Natural killer cell (primary cell): Measurements from ENCODE around the gene AGFG1. TPM values are rescaled to one million over a fixed set of nuclear protein-coding genes. Genes with fewer than 3 reads are reported as not detected.

Experiments
- ATAC-seq, 3 donors: fragments of 150-1000 bp in 2 of 3; fragments of 200-7000 bp in 1 of 3; cut with Tn5 transposase; 1 replicate in 1 of 3; 2 replicates in 2 of 3; pipeline ENCODE4 v1.10.0; 2021; ENCODE audit warnings: mild to moderate bottlenecking in 2 of 3, moderate library complexity in 2 of 3
- DNase-seq, 2 donors: peaks; one replicate each; pipeline versions ENCODE4 v3.0.0 to v3.0.0-alpha.2; 2013 to 2021; ENCODE audit warnings: mixed read lengths in 1 of 2
- H3K27ac ChIP-seq: one replicate; pipeline ENCODE4 v1.5.1; 2013; ENCODE audit warnings: mild to moderate bottlenecking, low read length
- H3K27me3 ChIP-seq: one replicate; pipeline ENCODE4 v1.6.1; 2013; ENCODE audit warnings: low read length; ENCODE audit not compliant: control insufficient read depth, insufficient read depth
- H3K36me3 ChIP-seq: one replicate; pipeline ENCODE4 v1.6.1; 2013; ENCODE audit warnings: low read length; ENCODE audit not compliant: control insufficient read depth, insufficient read depth
- H3K4me1 ChIP-seq: one replicate; pipeline ENCODE4 v1.6.1; 2013; ENCODE audit warnings: low read length; ENCODE audit not compliant: control insufficient read depth, insufficient read depth
- H3K4me3 ChIP-seq: one replicate; pipeline ENCODE4 v1.5.1; 2013; ENCODE audit warnings: low read length
- H3K9me3 ChIP-seq: one replicate; pipeline ENCODE4 v1.6.1; 2013; ENCODE audit warnings: low read length; ENCODE audit not compliant: control insufficient read depth, insufficient read depth
- H3K27ac Mint-ChIP-seq, 2 donors: one replicate each; pipeline ENCODE4 v1.8.0; 2022; ENCODE audit warnings: mild to moderate bottlenecking in 2 of 2, mixed read lengths in 2 of 2, moderate library complexity in 1 of 2
- H3K27me3 Mint-ChIP-seq, 2 donors: one replicate each; pipeline ENCODE4 v1.8.0; 2022; ENCODE audit warnings: low read depth in 2 of 2, mixed read lengths in 2 of 2
- H3K36me3 Mint-ChIP-seq: one replicate; pipeline ENCODE4 v1.8.0; 2022; ENCODE audit warnings: mixed read lengths
- H3K4me1 Mint-ChIP-seq, 2 donors: one replicate each; pipeline ENCODE4 v1.8.0; 2022; ENCODE audit warnings: mixed read lengths in 2 of 2
- H3K4me3 Mint-ChIP-seq: one replicate; pipeline ENCODE4 v1.8.0; 2022; ENCODE audit warnings: mild to moderate bottlenecking, moderate library complexity, mixed read lengths
- H3K9me3 Mint-ChIP-seq, 2 donors: one replicate each; pipeline ENCODE4 v1.8.0; 2022; ENCODE audit warnings: mixed read lengths in 2 of 2
- CTCF ChIP-seq: fragments of 200-600 bp; IDR thresholded peaks from one replicate; pipeline ENCODE4 v1.8.0; 2022; ENCODE audit warnings: antibody characterized with exemption
- WGBS: methylation state at CpG from one replicate; pipeline ENCODE4 v1.1.7; 2013; ENCODE audit warnings: missing lambda C conversion rate; ENCODE audit not compliant: insufficient coverage; 5-methylcytosine and 5-hydroxymethylcytosine counted together
- intact Hi-C: fragments of 100-400 bp; cut with micrococcal nuclease; formaldehyde crosslinking; loops from one replicate; pipeline ENCODE4 v1.14.2; 2022
- total RNA-seq, 4 donors: library from RNA; stranded (reverse); fragments of 120-200 nt in 1 of 4; gene quantifications; one replicate each; pipeline versions ENCODE4 v1.2.3 to v1.2.4, GENCODE V29; 2013 to 2022

Gene AGFG1
- total RNA-seq, 3 donors from 2014 or later (not counting 1 experiment from before 2014, with no cell fraction given) = 65.0 to 71.6 (median 67.3) TPM

DNA sequence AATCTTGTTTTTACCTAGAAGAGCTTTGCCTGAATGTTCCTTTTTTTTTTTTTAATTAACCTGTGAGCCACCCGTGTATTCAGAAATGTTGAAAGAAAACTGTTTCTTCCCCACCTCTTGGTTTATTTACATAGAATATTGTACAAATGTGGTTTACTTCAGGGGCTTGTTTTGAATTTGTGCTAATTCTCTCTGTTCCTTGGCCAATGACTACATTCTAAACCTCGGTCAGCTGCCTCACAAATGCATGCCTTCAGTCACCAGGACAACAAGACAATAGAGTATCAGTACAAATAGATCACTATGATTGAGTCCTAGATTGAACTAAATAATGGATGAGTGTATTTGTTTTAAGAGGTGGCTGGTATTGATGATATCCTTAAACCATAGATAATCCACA lies 36.0 kb downstream of the AGFG1 start:
- DNase-seq (no peak), ATAC-seq (no peak)
- no peaks in the 10 kb centered on the region for H3K9me3 Mint-ChIP-seq
- H3K36me3 ChIP-seq = no peaks in the 10 kb centered on the region
- peak overlapping the region in 1 of 2 donors; percentile 35 for H3K27ac Mint-ChIP-seq
- no peak overlapping the region for H3K4me3 ChIP-seq
- peaks cover 4% of the 10 kb centered on the region for H3K4me1 ChIP-seq
- H3K27me3 Mint-ChIP-seq = no peaks in the 10 kb centered on the region
- no peaks in the 10 kb centered on the region for H3K36me3 Mint-ChIP-seq
- intact Hi-C loops = no loop called here
- no CpG with 5 or more reads among the region's 2 CpGs for WGBS
- H3K27ac ChIP-seq = no peak overlapping the region
- H3K4me3 Mint-ChIP-seq = no peak overlapping the region
- no peak for TF ChIP-seq CTCF
- peaks cover 77 to 89% of the 10 kb centered on the region in 2 donors for H3K4me1 Mint-ChIP-seq
- H3K27me3 ChIP-seq = no peaks in the 10 kb centered on the region
- H3K9me3 ChIP-seq = no peaks in the 10 kb centered on the region

DNA sequence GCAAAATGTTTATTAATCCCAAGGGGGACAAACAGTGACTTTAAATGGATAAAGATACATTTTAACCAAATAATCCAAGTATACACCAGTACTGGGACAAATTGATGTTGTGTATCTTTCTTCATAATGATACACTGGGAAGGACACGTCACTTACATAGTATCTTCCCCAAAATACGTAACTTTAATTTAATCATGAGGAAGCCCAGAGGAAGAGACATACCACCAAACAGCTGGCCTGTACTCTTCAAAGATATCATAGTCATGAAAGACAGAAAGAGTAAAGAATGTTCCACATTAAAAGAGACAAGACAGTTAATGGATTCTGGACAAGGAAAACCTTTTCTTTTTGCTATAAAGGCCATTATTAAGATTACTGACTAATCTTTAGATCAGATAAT lies 37.1 kb downstream of the AGFG1 start:
- TF ChIP-seq CTCF = no peak
- Mint-ChIP-seq H3K9me3 (no peaks in the 10 kb centered on the region), H3K4me1 (peaks cover 87 to 88% of the 10 kb centered on the region in 2 donors), H3K27me3 (no peaks in the 10 kb centered on the region), H3K36me3 (no peaks in the 10 kb centered on the region), H3K4me3 (no peak overlapping the region), H3K27ac (no peak overlapping the region)
- no CpG with 5 or more reads among the region's 2 CpGs for WGBS
- ATAC-seq (no peak), DNase-seq (no peak)
- Histone ChIP-seq H3K9me3 (no peaks in the 10 kb centered on the region), H3K4me1 (no peaks in the 10 kb centered on the region), H3K27ac (no peak overlapping the region), H3K4me3 (no peak overlapping the region), H3K27me3 (no peaks in the 10 kb centered on the region), H3K36me3 (no peaks in the 10 kb centered on the region)
- intact Hi-C loops = no loop called here

DNA sequence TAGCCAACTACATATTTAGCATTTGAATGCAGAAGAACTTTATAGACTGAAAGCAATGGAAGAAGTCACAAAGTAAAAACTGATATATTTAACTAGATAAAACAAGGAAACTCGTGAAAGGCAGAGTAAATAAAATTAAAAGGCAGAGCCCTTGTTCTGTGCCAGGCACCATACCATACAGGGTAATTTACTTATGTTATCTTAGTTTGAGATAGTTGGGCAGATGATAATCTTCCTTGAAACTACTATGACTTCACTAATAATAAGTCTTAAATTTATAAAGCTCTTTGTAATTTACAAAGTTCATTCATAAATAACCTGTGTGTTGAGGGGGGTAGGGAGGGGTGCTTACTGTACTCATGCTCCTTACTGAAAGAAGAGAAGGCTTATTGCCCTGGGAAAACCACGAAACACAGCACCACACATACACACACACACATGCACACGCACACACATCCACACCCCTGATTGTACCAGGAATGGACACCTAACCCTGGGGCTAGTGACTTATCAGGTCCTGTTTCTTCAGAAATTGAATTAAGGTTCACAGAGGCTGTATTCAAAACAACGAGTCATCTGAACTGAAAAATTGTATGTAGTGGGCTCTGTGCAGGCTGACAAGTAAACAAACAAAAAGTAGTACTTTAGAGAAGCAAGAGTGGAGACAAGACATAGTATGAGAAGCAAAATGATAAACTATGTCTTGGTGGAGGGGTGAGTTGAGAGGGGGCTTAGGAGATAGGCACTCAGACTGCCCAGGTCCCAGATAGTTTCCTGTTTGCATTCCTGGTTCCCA lies 38.1 kb downstream of the AGFG1 start:
- no peaks in the 10 kb centered on the region for H3K27me3 ChIP-seq
- DNase-seq (peak in 1 of 2 donors; percentile 5), ATAC-seq (no peak)
- Mint-ChIP-seq H3K4me3 (no peak overlapping the region), H3K27ac (no peak overlapping the region), H3K9me3 (no peaks in the 10 kb centered on the region), H3K27me3 (no peaks in the 10 kb centered on the region), H3K36me3 (no peaks in the 10 kb centered on the region), H3K4me1 (peaks cover 83 to 87% of the 10 kb centered on the region in 2 donors)
- H3K4me3 ChIP-seq = no peak overlapping the region
- intact Hi-C loops = no loop called here
- 76% methylated on average over 3 of the region's 4 CpGs for WGBS
- H3K9me3 ChIP-seq = no peaks in the 10 kb centered on the region
- H3K36me3 ChIP-seq = no peaks in the 10 kb centered on the region
- H3K27ac ChIP-seq = no peak overlapping the region
- no peak for TF ChIP-seq CTCF
- H3K4me1 ChIP-seq = no peaks in the 10 kb centered on the region

DNA sequence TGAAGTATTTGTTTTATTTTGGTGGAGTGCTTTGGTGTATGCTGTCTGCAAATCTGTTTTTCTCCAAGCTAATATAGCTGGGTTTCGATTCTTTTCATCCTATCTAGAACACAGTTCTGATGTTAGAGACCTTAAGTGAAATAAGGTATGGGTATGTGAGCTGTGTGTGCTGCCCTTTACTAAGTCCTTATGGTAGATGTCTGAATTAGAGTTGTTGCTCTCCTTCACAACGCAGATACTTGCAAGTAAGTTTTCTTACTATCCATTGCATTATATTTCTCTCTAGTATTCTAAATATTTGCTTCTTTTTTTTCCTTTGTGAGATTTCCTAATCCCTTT lies 38.6 kb downstream of the AGFG1 start:
- no CpG with 5 or more reads among the region's 2 CpGs for WGBS

More for the DNA sequence above, 38.6 kb downstream of the AGFG1 start:
- no peaks in the 10 kb centered on the region for H3K9me3 Mint-ChIP-seq
- ATAC-seq = no peak
- H3K27ac Mint-ChIP-seq = no peak overlapping the region
- no peak for DNase-seq
- intact Hi-C loops = no loop called here
- no peak for TF ChIP-seq CTCF
- Histone ChIP-seq H3K36me3 (no peaks in the 10 kb centered on the region), H3K27ac (no peak overlapping the region), H3K9me3 (no peaks in the 10 kb centered on the region), H3K27me3 (no peaks in the 10 kb centered on the region), H3K4me1 (no peaks in the 10 kb centered on the region), H3K4me3 (no peak overlapping the region)
- no peaks in the 10 kb centered on the region for H3K36me3 Mint-ChIP-seq
- no peaks in the 10 kb centered on the region for H3K27me3 Mint-ChIP-seq
- no peak overlapping the region for H3K4me3 Mint-ChIP-seq
- peaks cover 83 to 87% of the 10 kb centered on the region in 2 donors for H3K4me1 Mint-ChIP-seq
